Stimulated activated CD8-positive, alpha-beta memory T cell treated with anti-CD3 and anti-CD28 coated beads, Interleukin-15, amount 100 ng/mL, for 24 hours (primary cell): ENCODE measurements around the gene VWA5B1.

Experiments
- DNase-seq: peaks from one replicate; pipeline ENCODE4 v3.0.0-alpha.2; 2020; ENCODE audit warnings: low read depth

The VWA5B1 gene

DNA sequence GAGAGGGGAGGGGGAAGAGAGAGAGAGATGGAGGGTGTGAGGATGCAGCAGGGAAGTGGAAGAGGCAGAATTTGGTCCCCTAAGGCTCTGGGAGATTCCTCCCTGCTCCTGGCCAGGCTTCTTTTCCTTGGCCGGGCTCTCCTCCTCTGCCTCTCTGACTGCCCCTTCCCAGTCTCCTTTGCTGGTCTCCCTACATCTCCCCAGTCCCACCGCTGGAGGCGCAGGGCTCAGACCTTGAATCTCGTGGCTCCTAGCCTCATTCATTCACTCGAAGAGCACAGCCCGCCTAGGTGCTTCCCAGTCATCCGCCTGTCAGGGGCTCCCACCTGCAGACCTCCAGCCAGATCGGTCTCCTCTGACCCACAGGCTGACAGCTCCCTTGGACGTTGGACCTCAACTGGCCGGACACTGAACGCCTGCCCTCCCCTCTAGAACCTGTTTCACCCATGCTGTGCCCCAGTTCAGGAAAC, 76.5 kb downstream of the VWA5B1 start:
- DNase-seq, result no peak

DNA sequence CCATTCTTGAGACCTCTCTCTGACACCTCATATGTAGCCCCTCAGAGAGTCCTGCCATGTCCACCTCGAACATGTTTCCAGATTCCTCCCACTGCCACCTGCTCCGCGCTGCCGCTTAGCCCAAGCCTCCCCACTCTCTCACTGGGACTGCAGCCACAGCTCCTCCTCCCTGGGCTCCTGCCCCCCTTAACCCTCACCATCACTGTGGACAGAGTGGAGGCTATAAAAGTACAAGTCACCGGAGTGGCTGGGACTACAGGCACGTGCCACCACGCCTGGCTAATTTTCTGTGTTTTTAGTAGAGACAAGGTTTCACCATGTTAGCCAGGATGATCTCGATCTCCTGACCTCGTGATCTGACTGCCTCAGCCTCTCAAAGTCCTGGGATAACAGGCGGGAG, 77.0 kb downstream of the VWA5B1 start:
- DNase-seq, result no peak

DNA sequence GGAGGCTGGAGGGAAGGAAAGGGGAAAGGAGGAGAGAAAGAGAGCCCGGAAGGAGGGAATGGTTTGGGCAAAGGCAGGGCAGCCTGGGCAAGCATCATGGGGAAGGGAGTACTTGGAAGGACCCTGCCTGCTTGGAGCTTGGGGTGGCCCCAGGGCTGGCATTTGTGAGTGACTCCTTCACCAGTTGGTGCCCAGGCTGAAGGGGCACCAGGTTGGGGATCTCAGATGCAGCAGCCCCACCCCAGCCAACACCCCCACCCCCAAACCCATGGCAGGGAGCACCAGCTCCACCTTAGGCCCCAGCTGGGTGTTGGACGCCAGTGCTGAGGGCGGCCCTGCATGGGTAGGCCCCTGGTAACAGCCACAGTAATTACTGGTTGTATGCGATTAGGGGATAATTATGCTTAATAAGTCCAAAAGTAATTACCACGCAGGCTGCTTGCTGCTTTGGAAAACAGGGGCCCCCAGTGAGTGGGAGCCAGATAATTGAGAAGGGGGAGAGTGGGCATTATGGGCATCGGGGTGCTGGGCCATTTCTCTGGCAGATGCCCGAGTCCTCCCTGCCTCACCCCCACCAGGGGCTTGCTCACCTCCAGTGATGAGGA, 78.3 kb downstream of the VWA5B1 start:
- no peak for DNase-seq

DNA sequence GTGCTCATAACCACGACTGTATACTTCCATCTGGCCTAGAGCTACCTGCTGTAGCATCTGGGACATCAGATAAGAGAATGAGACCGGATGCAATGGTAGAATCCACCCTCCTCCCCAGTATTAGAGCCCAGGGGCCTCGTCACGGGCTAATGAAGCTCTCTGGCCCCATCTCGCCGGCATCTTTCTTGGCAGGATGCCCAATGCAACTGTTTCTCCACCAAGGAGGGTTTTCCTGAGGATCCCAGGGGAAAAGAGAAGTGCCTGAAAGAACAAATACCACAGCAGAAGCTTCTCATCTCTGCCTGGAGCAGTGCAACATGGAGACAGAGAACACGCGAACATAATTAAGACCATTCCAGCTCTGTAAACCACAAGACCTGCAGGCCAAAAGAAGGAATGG, 80.0 kb downstream of the VWA5B1 start:
- DNase-seq, result no peak

DNA sequence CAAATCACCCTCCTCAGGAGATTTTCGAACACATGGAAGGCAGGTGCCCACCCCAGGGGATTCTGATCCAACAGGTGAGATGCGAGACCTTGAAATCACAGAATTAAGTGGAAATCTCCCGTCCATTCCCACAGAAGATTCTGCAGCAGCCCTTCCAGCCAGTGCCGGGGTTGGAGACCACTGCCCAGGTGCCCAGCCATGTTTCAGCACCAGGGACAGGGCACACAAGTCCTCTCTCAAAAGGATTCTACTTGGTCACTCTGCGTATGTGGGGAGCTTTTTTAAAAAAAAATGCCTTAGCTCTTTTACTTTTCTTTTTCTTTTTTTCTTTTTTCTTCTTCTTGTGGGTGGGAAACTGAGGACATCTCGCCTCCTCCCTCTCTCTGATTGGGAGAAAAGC, 80.7 kb downstream of the VWA5B1 start:
- DNase-seq, result no peak

DNA sequence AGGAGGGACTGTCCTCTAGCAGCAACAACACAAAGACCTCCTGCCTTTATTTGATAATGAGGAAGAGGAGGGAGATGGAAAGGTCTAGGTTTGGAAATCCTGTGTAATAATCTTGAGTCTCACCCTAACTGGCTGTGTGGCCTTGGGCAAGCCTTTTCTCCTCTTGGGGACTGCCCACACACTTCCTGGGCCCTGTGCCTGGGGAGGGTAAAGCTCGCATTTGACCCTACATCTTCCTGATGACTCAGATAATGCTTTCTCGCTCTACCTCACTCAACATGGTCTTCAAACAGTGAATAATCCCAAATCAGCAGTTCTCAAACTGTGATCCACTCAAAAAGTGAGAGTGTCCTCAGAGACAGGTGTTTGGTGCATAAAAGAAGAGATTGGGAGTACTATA, 81.2 kb downstream of the VWA5B1 start:
- DNase-seq, result no peak

DNA sequence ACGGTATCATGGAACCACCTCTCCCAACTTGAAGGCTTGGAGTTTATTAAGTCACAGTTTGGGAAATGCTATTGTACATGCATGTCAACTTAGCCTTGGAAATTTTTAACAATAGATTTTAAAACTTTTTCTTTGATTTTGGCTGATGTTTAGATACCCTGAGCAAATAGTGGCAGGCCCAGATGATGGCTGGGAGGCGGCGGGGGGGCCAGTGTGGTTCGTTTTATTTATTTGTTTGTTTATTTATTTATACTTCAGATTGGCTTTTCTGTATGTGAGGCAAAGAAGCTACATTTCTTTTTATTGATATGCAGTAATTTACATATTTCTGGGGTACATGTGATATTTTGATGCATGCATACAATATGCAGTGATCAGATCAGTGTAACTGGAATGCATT, 82.0 kb downstream of the VWA5B1 start:
- no peak for DNase-seq

DNA sequence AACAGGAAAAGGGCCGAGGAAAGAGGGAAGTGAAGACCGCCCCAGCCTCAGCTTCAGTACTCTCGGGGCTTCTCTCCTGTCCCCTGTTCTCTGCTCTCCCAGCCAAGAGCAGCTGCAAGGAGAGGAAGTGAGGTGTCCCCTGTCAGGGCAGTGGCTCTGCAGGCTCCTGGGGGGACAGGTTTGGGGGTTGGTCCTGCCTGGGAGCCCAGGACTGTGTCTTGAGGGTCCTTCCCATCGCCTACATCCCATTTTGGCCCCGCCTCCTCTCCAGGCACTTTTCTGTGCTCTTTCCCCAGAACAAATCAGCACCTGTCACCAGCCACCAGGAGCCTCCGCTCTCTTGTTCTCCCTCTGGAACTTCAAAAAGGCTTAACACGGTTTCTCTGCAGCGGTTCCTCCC, 82.6 kb downstream of the VWA5B1 start:
- DNase-seq, result no peak

DNA sequence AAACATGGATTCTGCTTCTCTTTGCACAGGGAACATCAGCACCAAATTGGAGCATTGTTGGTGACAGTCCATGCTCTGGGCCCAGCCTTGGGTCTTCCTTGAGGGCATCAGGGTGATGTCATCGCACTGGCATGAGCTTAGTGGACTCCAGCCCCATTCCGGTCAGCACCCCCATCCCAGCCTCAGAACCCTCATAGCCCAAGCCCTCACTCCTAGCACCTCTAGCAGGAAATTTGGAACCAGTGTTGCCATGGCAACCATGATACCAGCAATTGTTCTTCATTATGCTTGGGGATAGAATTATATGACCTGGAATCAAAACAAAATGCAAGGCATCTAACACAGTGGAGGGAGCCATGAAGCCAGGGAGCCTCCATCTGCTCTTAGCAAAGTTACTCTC, 83.1 kb downstream of the VWA5B1 start:
- no peak for DNase-seq

DNA sequence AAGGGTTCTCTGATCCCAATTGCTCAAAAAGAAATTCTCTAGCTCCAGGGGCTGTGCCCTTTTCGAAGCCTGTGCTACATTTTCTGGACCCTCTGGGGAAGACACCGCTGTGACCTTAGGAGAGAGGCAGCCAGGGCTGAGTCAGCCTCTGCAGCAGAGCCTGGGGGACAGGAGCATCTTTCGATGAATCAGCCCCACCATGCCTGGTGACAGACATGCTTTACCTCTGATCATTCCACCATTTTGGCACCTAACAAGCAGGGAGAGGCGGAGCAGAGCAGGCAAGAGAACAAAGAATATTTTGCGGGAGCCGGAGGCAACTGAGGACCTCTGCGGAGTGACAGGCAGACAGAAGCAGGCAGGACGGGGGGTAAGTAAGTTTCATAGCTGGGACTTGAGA, 84.9 kb downstream of the VWA5B1 start:
- no peak for DNase-seq

DNA sequence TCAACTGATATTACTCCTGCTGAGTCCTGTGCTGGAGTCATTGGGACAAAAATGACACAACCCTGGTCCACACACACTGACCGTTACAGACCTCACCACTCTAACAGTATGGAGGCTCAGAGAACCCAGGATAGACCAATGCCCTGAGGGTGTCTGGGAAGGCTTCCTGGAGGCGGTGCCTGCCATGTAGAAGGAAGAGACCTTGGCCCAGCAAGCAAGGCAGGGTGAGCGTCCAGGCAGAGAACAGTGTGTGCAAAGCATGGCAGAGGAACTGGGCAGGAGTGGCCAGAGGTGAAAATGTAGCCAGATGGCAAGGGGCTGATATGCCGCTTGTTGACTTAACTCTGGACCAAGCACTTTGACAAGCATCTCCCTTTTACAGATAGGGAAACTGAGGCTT, 85.5 kb downstream of the VWA5B1 start:
- DNase-seq, result no peak

DNA sequence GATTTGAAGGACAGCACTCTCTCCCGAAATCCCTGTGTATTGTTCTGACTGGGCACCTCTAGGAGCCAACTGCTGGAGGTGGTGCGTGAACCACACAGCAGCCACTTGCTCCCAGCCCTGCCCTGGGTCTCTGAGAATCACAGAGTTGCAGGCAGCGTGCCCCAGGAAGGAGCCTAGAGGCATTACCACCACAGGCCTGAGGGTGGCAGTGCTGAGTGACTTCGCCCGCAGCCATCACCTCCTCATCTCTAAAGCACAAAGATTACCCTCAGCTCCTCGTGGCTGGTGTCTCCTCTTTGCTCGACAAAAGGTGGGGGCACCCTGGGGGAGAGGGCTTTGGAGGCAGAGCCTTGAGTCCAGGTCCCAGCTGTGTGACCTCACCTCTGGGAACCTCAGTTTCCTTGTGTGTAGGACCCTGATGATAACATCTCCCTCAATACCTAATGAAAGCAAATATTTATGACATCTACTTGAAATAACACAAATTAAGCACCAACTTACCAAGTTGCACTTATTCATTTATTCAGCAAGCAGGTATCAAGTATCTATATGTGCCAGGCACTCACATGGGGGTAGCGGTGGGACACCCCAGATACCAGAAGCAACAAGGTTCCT, 86.3 kb downstream of the VWA5B1 start:
- peak; percentile 49 for DNase-seq

DNA sequence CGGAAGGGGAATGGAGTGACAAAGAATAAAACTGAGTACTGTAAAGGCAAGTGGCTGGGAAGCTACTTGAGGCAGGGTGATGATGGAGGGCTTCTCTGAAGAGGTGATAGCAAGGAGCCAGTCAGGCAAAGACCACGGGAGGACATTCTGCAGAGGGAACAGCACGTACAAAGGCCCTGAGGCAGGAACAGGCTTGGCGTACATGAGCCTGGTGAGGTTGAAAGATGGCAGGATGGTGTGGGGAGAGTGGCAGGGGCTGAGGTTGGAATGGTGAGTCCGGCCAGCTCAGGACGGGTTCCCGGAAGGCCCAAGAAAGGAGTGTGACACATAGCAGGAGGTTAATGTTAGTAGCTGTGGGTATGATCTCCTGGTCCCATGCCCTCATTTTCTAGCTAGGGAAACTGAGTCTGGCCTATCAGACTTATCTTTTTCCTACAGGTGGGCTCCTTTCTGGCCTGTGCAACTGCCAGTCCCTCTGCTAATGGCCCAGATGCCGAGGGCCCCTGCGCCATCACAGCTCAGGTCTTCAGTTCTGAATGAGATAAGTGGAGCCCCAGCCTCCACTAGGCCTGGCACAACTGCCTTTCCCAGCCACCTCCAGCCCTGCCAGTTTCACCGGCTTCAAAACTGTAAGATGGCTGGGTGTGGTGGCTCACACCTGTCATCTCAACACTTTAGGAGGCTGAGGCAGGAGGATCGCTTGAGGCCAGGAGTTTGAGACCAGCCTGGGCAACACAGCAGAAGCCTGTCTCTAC, 87.0 kb downstream of the VWA5B1 start:
- DNase-seq, result no peak

DNA sequence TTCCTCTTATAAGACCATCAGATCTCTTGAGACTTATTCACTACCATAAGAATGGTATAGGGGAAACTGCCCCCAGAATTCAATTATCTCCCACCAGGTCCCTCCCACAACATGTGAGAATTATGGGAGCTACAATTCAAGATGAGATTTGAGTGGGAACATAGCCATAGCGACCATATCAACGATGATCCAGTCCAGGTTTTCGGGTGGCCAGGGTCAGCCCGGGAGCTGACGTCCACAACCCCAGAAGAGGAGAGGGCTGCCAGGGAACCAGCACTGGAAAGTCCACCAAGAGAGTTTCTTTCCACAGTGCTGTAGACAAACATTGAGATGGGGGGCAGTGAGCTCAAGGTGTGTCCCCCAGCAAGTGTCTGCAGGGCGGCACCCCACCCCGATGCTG, 88.4 kb downstream of the VWA5B1 start:
- DNase-seq, result no peak

DNA sequence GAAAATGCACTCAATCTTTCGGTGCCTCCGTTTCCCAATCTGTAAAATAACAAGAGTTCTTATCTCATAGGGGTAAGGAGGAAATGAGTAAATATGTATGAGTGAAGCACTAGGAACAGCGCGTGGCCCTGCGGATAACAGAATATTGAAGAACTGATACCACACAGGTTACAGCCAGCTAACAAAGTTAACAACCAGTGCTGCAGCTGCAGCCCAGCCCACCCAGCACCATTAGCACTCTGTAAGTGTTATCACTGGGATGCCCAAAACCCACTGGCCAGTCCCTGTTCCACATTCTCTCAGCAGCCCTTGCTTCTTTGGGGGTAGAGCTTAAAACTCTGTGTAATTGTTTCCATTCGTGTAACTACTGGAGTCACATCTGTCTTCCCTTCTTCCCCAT, 89.5 kb downstream of the VWA5B1 start:
- no peak for DNase-seq

DNA sequence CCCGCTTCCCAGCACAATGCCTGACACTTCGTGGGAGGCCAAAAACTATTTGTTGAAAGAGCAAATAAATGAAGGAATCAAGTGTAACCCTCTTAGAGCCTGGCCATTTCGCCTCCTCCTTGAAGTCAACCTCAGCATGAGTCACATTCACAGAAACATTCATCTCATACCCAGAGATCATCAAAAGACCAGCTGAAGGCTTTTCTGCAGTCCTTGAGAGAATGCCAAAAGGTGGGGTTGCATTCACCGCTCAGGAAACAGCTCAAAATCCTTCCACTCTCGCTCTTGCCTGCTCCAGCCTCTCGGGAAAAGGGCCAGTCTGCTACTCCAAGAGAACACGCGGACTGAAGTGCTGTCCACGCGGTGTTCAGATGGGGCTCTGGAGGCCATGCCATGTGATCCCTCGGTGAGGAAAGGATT, 90.0 kb downstream of the VWA5B1 start:
- no peak for DNase-seq

DNA sequence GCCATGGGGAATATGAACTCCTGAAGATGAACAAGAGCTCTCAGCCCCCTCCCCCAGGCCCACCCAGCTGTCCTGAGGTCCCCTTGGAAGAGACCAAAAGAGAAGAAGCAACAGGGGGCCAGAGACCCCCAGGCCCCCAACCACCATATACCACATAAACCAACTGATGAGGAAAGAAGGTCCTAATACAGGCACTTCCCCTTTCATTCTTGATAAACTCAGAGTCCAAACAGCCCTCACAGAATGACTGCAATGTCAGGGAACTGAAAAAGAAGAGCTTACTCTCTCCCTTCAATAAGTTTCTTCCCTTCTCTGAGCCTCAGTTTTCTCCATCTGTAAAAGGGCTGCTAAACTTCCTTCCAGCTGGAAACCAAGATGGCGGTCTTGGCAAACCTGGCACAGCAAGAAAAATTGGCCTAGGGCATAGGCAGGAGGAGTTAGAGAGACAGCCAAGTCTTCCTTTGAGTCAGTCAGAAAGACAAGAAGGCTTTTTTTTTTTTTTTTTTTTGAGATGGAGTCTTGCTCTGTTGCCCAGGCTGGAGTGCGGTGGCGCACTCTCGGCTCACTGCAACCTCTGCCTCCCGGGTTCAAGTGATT, 90.5 kb downstream of the VWA5B1 start:
- DNase-seq, result no peak

DNA sequence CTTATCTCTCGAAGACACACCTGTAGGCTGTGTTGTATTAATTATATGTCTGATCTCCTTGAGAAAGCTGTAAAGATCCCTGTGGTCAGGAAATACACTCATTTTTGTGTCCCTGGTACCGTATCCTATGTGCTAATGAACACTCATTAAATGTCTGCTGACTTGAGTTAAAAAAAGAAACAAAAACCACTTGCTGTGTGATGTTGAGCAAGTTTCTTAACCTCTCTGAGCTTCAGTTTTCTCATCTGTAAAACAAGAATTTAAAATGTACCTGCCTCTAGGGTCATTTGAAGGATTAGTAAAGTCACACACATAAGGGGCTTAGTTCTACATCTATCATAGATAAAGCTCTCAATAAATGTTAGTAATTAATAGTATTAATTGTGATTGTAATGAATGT, 91.3 kb downstream of the VWA5B1 start:
- no peak for DNase-seq

DNA sequence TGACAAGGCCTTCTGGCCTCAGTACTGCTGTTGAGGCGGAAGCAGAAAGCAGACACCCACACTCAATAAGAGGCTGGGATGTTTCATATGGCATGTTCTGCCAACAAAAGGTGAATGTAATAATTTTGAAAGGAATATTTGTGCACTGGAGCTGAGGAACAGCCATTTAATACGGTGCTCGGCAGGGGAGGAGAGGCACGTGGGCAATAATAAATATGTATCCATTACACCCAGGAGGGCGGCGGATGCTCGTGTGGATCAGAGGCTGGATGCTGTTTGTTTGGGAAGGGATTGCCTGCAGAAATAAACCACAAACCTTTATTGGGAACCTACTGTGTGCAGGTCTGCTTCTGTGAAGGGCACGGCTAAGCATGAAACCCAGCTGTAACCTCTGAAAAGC, 92.0 kb downstream of the VWA5B1 start:
- DNase-seq, result no peak

DNA sequence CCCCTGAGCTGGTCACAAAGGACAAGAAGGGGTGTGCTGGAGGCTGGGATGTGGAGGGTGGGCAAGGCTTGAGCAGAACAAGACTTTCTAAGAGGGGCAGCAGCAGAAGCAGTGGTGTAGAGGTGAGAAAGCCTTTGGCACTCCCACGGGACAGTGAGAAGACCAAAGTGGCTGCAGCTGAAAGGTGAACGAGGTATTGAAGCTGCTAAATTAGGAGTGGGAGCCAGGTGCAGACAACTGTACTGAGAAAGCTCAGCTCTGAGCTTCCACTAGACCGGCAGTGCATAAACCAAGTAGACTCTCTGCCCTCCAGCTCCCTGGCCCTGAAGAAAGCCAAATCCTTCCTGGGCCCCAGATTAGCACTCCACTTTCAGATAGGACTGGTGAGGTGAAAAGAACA, 93.0 kb downstream of the VWA5B1 start:
- DNase-seq, result no peak

DNA sequence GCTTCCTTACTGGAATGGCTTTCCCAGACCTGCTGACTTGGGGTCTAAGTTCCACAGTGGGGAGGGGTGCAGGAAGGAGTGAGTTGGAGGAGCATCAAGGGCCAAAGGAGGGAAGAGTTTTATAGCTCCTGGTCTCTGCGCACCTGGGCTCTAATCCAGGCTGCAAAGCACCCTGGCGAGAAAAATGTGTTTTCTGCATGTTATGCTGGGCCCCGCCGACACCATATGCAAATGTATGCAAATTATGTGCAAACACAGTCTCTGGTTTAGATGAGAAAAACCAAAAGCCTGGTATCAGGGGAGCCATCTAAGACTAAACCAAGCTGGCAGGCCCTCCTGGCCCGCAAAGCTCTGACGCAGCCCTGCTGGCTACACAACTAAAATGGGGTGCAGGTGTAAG, 95.0 kb downstream of the VWA5B1 start:
- no peak for DNase-seq

DNA sequence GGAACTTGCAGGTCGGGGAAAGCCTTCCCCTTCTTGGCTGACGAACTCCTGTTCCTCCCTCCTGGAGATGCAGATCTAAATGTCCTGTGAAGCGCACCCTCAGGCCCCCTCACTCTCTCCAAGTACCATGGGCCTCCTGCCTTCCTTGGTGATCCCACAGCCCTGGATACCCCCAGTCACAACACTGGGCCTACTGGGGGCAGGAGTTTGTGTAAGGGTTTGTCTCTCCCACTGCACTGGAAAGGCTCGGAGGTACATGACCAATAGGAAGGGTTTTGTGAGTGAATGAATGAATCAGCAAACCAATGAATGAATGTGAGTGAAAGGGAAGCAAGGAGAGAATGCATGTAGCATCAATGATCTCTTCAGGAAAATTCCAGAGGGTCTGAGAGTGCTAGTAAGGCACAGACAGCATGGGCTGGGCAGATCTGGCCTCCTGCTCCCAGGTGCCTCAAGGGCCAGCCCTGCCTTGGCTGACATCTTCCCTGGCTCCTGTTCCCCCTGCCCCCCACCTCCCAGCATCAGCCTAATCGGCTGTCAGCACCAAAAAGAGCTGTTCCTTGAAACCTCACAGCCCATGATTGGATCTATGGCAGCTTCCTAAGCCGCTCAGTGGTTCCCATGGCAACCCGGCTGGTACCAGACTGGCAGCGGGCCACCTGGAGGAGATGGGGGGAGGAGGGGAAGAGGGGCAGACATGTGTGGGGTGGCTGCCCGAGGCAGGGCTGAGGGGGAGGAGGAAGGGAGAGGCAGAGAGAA, 95.8 kb downstream of the VWA5B1 start:
- no peak for DNase-seq
